ENCODE results near the gene NHS.

GRCh38 chrX:17585006-17585405 lies 210.0 kb downstream of the NHS start:
- TF ChIP-seq CTCF (IDR thresholded peaks at IDR 0.05; ENCODE audit: low read length), result no peak
- TF ChIP-seq EZH2phosphoT487 (IDR thresholded peaks at IDR 0.05; ENCODE audit: low read length), result no peak
- TF ChIP-seq EZH2 (optimal IDR thresholded peaks at IDR 0.05; ENCODE audit: low read depth, low read length), result no peak
